Lower lobe of right lung (tissue), 2 donors: ENCODE measurements around the gene ASTN2. TPM values are rescaled to one million over a fixed set of nuclear protein-coding genes. Genes with fewer than 3 reads are reported as not detected.

Experiments
- ATAC-seq, 2 donors: fragments of 200-7000 bp; cut with Tn5 transposase; one replicate each; pipeline ENCODE4 v1.9.1; 2020 to 2022; ENCODE audit warnings: mild to moderate bottlenecking in 2 of 2, moderate library complexity in 2 of 2
- DNase-seq: peaks from one replicate; pipeline ENCODE4 v3.0.0-alpha.2; 2020
- H3K27ac ChIP-seq: fragments of 200-600 bp; one replicate; pipeline ENCODE4 v1.8.0; 2022
- H3K27me3 ChIP-seq: fragments of 200-600 bp; one replicate; pipeline ENCODE4 v1.8.0; 2022; ENCODE audit warnings: low read depth
- H3K36me3 ChIP-seq: fragments of 200-600 bp; one replicate; pipeline ENCODE4 v1.8.0; 2022; ENCODE audit warnings: mild to moderate bottlenecking
- H3K4me1 ChIP-seq: fragments of 200-600 bp; one replicate; pipeline ENCODE4 v1.8.0; 2022
- H3K4me3 ChIP-seq: fragments of 200-600 bp; one replicate; pipeline ENCODE4 v1.8.0; 2022; ENCODE audit warnings: mild to moderate bottlenecking
- H3K9me3 ChIP-seq: fragments of 200-600 bp; one replicate; pipeline ENCODE4 v1.8.0; 2022
- intact Hi-C: fragments of 100-400 bp; cut with DNase I; formaldehyde crosslinking; loops from one replicate; pipeline ENCODE4 v1.11.0; 2022
- total RNA-seq: library from RNA; stranded (reverse); fragmentation: NEBNext Ultra II Directional; extraction: Animal tissue kit (Norgen Biotek cat#: 25700); gene quantifications from one replicate; pipeline ENCODE4 v1.2.1, GENCODE V29; 2021
- TF ChIP-seq, protein P1 (sequence below): fragments of 200-600 bp; IDR thresholded peaks from one replicate; pipeline ENCODE4 v1.8.0; 2022; ENCODE audit warnings: antibody characterized with exemption, mild to moderate bottlenecking
- donor health status: DM: no; HTN: yes; CAD: no; lungs with severe emphysema.

Gene ASTN2
- total RNA-seq, 1 donor from 2014 or later: 4.3 TPM

DNA sequence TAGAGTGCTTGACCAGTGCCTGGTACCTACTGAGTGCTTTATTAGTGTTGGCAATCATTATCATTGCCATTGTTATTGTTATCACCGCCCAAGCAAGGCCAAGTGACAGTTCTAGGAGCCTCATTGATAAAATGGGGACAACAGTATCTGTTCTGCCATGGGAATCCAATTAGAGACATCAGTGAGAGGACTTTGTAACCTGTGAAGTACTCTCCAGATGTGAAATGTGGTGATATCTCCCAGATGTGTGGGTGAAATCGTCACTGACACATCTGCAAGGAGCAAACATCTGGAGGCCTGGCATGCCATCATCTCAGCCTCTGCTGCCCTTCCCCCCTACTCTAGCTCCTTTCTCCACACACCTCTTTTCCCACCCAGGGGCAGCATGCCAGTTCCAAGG is 1000.5 kb downstream of the ASTN2 start:
- intact Hi-C loops: no loop called here
- Histone ChIP-seq H3K9me3 (no peaks in the 10 kb centered on the region), H3K27ac (no peak overlapping the region), H3K4me1 (no peaks in the 10 kb centered on the region), H3K36me3 (no peaks in the 10 kb centered on the region), H3K4me3 (no peak overlapping the region), H3K27me3 (no peaks in the 10 kb centered on the region)
- TF ChIP-seq, protein P1, sequence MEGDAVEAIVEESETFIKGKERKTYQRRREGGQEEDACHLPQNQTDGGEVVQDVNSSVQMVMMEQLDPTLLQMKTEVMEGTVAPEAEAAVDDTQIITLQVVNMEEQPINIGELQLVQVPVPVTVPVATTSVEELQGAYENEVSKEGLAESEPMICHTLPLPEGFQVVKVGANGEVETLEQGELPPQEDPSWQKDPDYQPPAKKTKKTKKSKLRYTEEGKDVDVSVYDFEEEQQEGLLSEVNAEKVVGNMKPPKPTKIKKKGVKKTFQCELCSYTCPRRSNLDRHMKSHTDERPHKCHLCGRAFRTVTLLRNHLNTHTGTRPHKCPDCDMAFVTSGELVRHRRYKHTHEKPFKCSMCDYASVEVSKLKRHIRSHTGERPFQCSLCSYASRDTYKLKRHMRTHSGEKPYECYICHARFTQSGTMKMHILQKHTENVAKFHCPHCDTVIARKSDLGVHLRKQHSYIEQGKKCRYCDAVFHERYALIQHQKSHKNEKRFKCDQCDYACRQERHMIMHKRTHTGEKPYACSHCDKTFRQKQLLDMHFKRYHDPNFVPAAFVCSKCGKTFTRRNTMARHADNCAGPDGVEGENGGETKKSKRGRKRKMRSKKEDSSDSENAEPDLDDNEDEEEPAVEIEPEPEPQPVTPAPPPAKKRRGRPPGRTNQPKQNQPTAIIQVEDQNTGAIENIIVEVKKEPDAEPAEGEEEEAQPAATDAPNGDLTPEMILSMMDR: no peak
- ATAC-seq (no peak), DNase-seq (no peak)

- TF ChIP-seq, protein P1: no peak
- DNase-seq (no peak), ATAC-seq (no peak)
- H3K36me3 ChIP-seq: no peaks in the 10 kb centered on the region
- no peak overlapping the region for H3K4me3 ChIP-seq
- H3K27ac ChIP-seq: no peak overlapping the region
- no peaks in the 10 kb centered on the region for H3K4me1 ChIP-seq
- H3K9me3 ChIP-seq: no peaks in the 10 kb centered on the region
- H3K27me3 ChIP-seq: no peaks in the 10 kb centered on the region
- intact Hi-C loops: no loop called here
Measured at GRCh38 chr9:116411506-116411905, 1003.4 kb downstream of the ASTN2 start.

DNA sequence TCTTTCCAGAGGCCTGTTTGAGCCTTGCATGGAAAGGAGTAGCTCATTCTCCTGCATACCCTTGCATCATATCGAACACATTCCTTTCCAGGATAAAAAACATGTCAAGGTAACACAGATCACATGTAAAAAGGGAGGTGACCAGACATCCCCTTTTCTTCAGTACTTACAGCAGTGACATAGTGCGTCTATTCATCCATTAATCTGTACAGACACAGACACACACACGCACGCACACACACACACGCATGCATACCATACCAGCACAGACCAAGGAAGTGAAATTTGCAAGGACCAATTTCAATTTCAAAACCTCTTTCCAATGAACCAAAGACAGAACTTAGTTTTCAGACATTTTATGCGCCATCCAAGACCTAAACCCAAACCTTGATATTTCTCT is 1005.2 kb downstream of the ASTN2 start:
- no peak overlapping the region for H3K4me3 ChIP-seq
- H3K36me3 ChIP-seq: no peaks in the 10 kb centered on the region
- DNase-seq (no peak), ATAC-seq (no peak)
- H3K27me3 ChIP-seq: no peaks in the 10 kb centered on the region
- intact Hi-C loops: no loop called here
- H3K4me1 ChIP-seq: no peaks in the 10 kb centered on the region
- H3K27ac ChIP-seq: no peak overlapping the region
- TF ChIP-seq, protein P1: no peak
- no peaks in the 10 kb centered on the region for H3K9me3 ChIP-seq

GRCh38 chr9:116409129-116409528 is 1005.7 kb downstream of the ASTN2 start:
- no peaks in the 10 kb centered on the region for H3K36me3 ChIP-seq
- no peak overlapping the region for H3K4me3 ChIP-seq
- no peaks in the 10 kb centered on the region for H3K9me3 ChIP-seq
- intact Hi-C loops: no loop called here
- DNase-seq: no peak
- no peak overlapping the region for H3K27ac ChIP-seq
- no peak for ATAC-seq
- no peaks in the 10 kb centered on the region for H3K4me1 ChIP-seq
- TF ChIP-seq, protein P1: no peak
- no peaks in the 10 kb centered on the region for H3K27me3 ChIP-seq

- no peak for ATAC-seq
- DNase-seq: no peak
- no peaks in the 10 kb centered on the region for H3K9me3 ChIP-seq
- TF ChIP-seq, protein P1: no peak
- no peaks in the 10 kb centered on the region for H3K27me3 ChIP-seq
- no peak overlapping the region for H3K27ac ChIP-seq
- H3K4me1 ChIP-seq: no peaks in the 10 kb centered on the region
- H3K36me3 ChIP-seq: no peaks in the 10 kb centered on the region
- H3K4me3 ChIP-seq: no peak overlapping the region
- intact Hi-C loops: no loop called here
Measured at GRCh38 chr9:116406469-116406868, 1008.4 kb downstream of the ASTN2 start.

DNA sequence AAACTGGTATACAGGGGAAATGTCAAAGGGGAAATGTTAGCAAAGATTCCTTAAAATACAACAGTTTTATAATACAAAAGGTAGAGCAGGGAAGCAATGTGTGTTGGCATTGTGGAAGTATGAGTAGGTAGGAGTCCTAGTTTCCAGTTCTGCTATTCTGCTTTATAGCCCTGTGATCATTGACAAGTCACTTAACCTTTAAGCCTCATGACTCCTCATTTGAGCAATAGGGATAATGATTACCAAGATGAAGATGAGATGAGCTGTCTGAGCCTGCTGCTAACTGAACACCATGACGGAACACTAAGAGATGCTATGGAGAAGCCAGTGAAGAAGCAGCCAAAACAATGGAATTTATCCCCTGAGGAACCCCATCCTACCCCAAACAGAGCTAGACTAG is 1009.5 kb downstream of the ASTN2 start:
- DNase-seq (no peak), ATAC-seq (no peak)
- no peaks in the 10 kb centered on the region for H3K4me1 ChIP-seq
- no peak overlapping the region for H3K4me3 ChIP-seq
- H3K36me3 ChIP-seq: no peaks in the 10 kb centered on the region
- no peaks in the 10 kb centered on the region for H3K9me3 ChIP-seq
- TF ChIP-seq, protein P1: no peak
- H3K27me3 ChIP-seq: no peaks in the 10 kb centered on the region
- intact Hi-C loops: no loop called here
- no peak overlapping the region for H3K27ac ChIP-seq
